Esophagus muscularis mucosa (tissue), 4 donors: ENCODE data around the gene LHFPL6.

Experiments
- CTCF ChIP-seq, 3 experiments: fragments of 200-600 bp in 2 of 3; fragments of 450-650 bp in 1 of 3; sonication (generic) in 2 of 3; IDR thresholded peaks; one replicate each; pipeline ENCODE4 v1.5.1; 2017 to 2019; ENCODE audit warnings: antibody characterized with exemption in 3 of 3, mild to moderate bottlenecking in 2 of 3, moderate library complexity in 1 of 3
- EP300 ChIP-seq: sonication (generic); formaldehyde crosslinking; IDR thresholded peaks from one replicate; pipeline ENCODE4 v1.6.1; 2017; ENCODE audit warnings: antibody characterized with exemption
- POLR2A ChIP-seq: fragments of 450-650 bp; IDR thresholded peaks from one replicate; pipeline ENCODE4 v1.6.1; 2017; ENCODE audit warnings: antibody characterized with exemption, moderate library complexity, mild to moderate bottlenecking, low read depth

- TF ChIP-seq CTCF (IDR thresholded peaks at IDR 0.05) (no peak), EP300 (no peak), POLR2A (no peak)
Observed at GRCh38 chr13:39559847-39560246, 43.1 kb downstream of the LHFPL6 start.
